Measurements from ENCODE around the gene SOX12. TPM values are rescaled to one million over a fixed set of nuclear protein-coding genes. Genes with fewer than 3 reads are reported as not detected.

The SOX12 gene
- total RNA-seq = 13.6 and 14.4 TPM in 2 replicates
- 3.6 TPM for total RNA-seq (2013)
- 4.6 and 5.3 TPM in 2 replicates for polyA plus RNA-seq
- polyA minus RNA-seq = 5.5 and 6.7 TPM in 2 replicates

- Histone ChIP-seq H3K4me2 (replicated peaks; ENCODE audit: low read depth, low read length, poor library complexity, severe bottlenecking) (peak within 1 kb of the TSS; percentile 97), H4K20me1 (ENCODE audit: control insufficient read depth, insufficient read depth, low read length, poor library complexity, severe bottlenecking) (peaks cover 24% of the 10 kb centered on the region), H3K9me3 (ENCODE audit: control extremely low read depth in 1 of 3, control insufficient read depth in 2 of 3, insufficient read depth in 1 of 3, low read length in 2 of 3) (peaks cover 0 to 4% (median 0%) of the 10 kb centered on the region in 3 donors), H3K27me3 (replicated peaks in 1 of 4; ENCODE audit: control extremely low read depth in 1 of 4, control insufficient read depth in 3 of 4, insufficient read depth in 4 of 4, low read length in 3 of 4) (no peaks in the 10 kb centered on the region), H2AFZ (ENCODE audit: insufficient read depth, low read depth, low read length, poor library complexity, severe bottlenecking) (peak within 1 kb of the TSS; percentile 91), H3K27ac (ENCODE audit: low read length in 2 of 2) (peak within 1 kb of the TSS; percentile 69 to 89), H3K36me3 (replicated peaks in 1 of 2; ENCODE audit: control extremely low read depth in 1 of 2, control insufficient read depth in 1 of 2, extremely low read depth in 1 of 2, insufficient read depth in 2 of 2, low read length in 1 of 2) (peaks cover 0 to 3% of the 10 kb centered on the region in 2 experiments), H3K4me3 (ENCODE audit: control extremely low read depth in 1 of 5, extremely low read depth in 1 of 5, insufficient read depth in 1 of 5, low read depth in 2 of 5, low read length in 4 of 5) (peak within 1 kb of the TSS; percentile 63 to 95 (median 79)), H3K4me1 (ENCODE audit: control insufficient read depth in 2 of 2, insufficient read depth in 2 of 2, low read length in 2 of 2) (peaks cover 24 to 37% of the 10 kb centered on the region in 2 donors), H3K79me2 (ENCODE audit: control insufficient read depth, insufficient read depth, low read length) (no peaks in the 10 kb centered on the region), H3K9ac (ENCODE audit: low read length) (peak within 1 kb of the TSS; percentile 79)
- peak within 1 kb of the TSS; percentile 95 for H3K4me3 Mint-ChIP-seq
- DNase-seq = peak; percentile 96
- H3K27me3 Mint-ChIP-seq = no peaks in the 10 kb centered on the region
- TF ChIP-seq CTCF (IDR thresholded peaks at IDR 0.05) (no peak), EZH2 (IDR thresholded peaks at IDR 0.05; ENCODE audit: borderline replicate concordance, insufficient read depth, low read depth, low read length, poor library complexity, severe bottlenecking) (no peak)
- peaks cover 34% of the 10 kb centered on the region for H3K4me1 Mint-ChIP-seq
- WGBS (ENCODE audit: insufficient coverage) = under 1% methylated on average over 103 of the region's 106 CpGs
- intact Hi-C loops (cut with micrococcal nuclease) = loop anchor here (1.0 kb wide), 2 partner anchors 22 to 137 kb away; partner anchors contain the start of genes NRSN2 and TBC1D20
- ATAC-seq (ENCODE audit: low read depth) = peak; percentile 64
- peak within 1 kb of the TSS; percentile 95 for H3K27ac Mint-ChIP-seq
- no peaks in the 10 kb centered on the region for H3K9me3 Mint-ChIP-seq (ENCODE audit: insufficient read depth)
- ChIA-PET CTCF (interaction anchor here (1.2 to 7.5 kb wide), 5 partner anchors 16 to 59 kb away, joined by 3 to 58 read pairs (median 6); partner anchors contain the start of gene ZCCHC3), POLR2A (interaction anchor here (0.6 to 4.8 kb wide), 6 partner anchors 10 to 219 kb away, joined by 3 to 35 read pairs (median 6); partner anchors contain the start of genes CSNK2A1 and ZCCHC3)
Measured at GRCh38 chr20:325045-325888, at the start of gene SOX12. SOX12 (plus strand) TSS chr20:325552; CDS start chr20:325925, 373 bp downstream.

Data from B cell (primary cell).